ENCODE data around the gene EPHA10. TPM values are rescaled to one million over a fixed set of nuclear protein-coding genes. Genes with fewer than 3 reads are reported as not detected.

The EPHA10 gene
- total RNA-seq, 6 donors from 2014 or later: 0.76 to 1.7 (median 0.92) TPM; not detected in 2

DNA sequence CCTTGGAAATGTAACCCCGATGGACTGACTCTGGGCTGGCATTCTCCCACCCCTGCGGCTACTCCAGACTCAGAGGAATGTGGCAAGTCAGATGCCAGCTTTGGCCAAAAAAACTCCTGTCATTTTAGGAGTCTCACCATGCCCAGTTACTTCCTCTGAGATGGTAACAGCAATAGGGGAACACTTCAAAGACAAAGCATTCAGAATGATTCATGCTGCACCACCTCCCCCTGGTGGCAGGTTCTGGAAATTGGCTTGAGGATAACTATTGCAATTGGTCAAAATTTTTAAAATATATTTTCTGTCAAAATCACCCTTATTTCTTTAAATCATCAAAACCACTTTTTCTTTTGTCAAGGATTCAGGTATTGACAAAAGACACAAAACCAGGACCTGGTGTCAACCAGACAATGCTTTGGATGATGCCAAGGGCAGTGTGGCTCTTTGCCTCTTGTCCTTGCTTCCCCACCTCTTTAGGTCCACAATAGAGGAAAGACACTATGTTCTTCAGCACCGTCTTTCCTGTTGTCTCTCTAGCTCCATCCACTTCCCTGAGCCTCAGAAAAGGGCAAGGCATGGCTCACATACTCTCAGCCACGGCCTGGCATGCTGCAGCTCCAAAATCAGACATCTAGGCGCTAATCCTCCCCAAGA lies 82.5 kb downstream of the EPHA10 start:
- no peaks in the 10 kb centered on the region for H3K9me3 ChIP-seq
- no peak overlapping the region for H3K4me3 ChIP-seq
- WGBS, 2 donors: 68 to 73% methylated on average over 5 of the region's 5 CpGs
- DNase-seq (peak in 1 of 2 donors; percentile 47), ATAC-seq (ENCODE audit: low FRiP score in 2 of 2) (peak; percentile 81 to 86)
- TF ChIP-seq POLR2A (IDR thresholded peaks at IDR 0.05) (no peak), CTCF (IDR thresholded peaks at IDR 0.05) (peak; percentile 60 to 82 (median 78))
- H3K4me1 ChIP-seq: no peaks in the 10 kb centered on the region
- peaks cover 5 to 53% (median 36%) of the 10 kb centered on the region in 4 donors for H3K36me3 ChIP-seq
- no peak overlapping the region for H3K27ac ChIP-seq
- no peaks in the 10 kb centered on the region for H3K27me3 ChIP-seq

DNA sequence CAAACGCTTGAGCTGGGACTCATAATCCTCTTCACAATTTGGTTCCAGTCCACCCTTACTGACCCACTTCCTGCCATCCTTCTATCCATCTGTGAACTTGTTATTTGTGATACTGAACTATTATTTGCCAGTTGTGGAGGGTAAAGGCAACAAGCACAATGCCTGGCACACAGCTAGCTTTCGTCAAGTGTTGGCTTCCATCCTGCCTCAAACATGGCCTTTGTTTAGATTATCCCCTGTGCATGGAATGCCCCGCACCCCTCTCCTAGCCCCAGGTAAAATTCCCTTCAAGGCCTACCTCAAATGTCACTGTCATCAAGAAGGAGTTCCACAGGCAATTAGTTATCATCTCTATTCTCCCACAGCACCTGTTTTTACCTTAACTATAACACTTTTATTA lies 84.0 kb downstream of the EPHA10 start:
- ATAC-seq (ENCODE audit: low FRiP score in 2 of 2) (no peak), DNase-seq (no peak)
- no peak for TF ChIP-seq POLR2A (IDR thresholded peaks at IDR 0.05)
- TF ChIP-seq POLR2AphosphoS5 (IDR thresholded peaks at IDR 0.05): no peak
- TF ChIP-seq EP300 (IDR thresholded peaks at IDR 0.05): no peak
- TF ChIP-seq CTCF (IDR thresholded peaks at IDR 0.05): no peak
- Histone ChIP-seq H3K4me3 (no peak overlapping the region), H3K27me3 (no peaks in the 10 kb centered on the region), H3K4me1 (peaks cover 0 to 3% (median 0%) of the 10 kb centered on the region in 4 donors), H3K36me3 (peaks cover 2 to 37% (median 25%) of the 10 kb centered on the region in 4 donors), H3K9me3 (no peaks in the 10 kb centered on the region), H3K27ac (no peak overlapping the region)
- WGBS, 2 donors: 86 to 87% methylated on average over 3 of the region's 3 CpGs

DNA sequence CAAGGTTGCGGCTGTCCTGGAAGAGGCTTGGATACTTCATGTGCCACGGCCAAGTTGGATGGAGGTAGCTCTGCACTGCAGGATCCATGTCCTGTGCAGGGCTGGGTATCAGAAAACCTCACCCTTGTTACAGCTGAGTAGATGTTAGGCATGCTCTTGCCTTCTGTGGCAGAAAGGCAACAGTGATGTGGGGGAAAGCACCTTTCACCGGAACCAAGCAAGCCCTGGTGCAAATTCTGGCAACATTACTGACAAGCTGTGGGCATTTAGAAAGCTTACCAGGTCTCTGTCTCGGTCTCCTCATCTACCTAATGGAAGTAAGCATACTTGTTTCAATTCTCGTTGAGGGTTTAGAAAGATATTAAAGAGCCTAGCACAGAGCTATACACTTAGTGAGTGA lies 87.1 kb downstream of the EPHA10 start:
- no peak for TF ChIP-seq CTCF (IDR thresholded peaks at IDR 0.05)
- no peak for TF ChIP-seq EP300 (IDR thresholded peaks at IDR 0.05)
- TF ChIP-seq POLR2A (IDR thresholded peaks at IDR 0.05): no peak
- TF ChIP-seq POLR2AphosphoS5 (IDR thresholded peaks at IDR 0.05): no peak
- H3K27me3 ChIP-seq: no peaks in the 10 kb centered on the region
- H3K27ac ChIP-seq: no peak overlapping the region
- peaks cover 0 to 3% (median 0%) of the 10 kb centered on the region in 4 donors for H3K4me1 ChIP-seq
- no peak overlapping the region for H3K4me3 ChIP-seq
- H3K9me3 ChIP-seq: no peaks in the 10 kb centered on the region
- ATAC-seq (ENCODE audit: low FRiP score in 2 of 2) (no peak), DNase-seq (no peak)
- WGBS, 2 donors: 77 to 80% methylated on average over 3 to 5 of the region's 5 CpGs
- H3K36me3 ChIP-seq: peaks cover 0 to 6% (median 3%) of the 10 kb centered on the region in 4 donors

DNA sequence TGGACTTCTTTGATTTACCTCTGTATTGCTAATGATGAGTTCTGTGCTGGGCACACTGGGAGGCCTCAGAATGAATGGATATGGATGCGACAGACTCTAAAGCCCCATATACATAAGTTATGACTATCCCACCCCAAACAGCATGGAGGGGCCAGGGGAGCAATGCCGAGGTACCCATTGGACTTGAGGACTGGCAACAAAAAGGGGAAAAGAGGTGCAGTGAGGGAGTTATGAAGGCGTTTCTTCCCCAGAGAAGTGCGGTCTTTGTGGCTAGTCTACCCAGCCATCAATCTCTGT lies 87.8 kb downstream of the EPHA10 start:
- Histone ChIP-seq H3K36me3 (peaks cover 0 to 3% (median 0%) of the 10 kb centered on the region in 4 donors), H3K4me3 (no peak overlapping the region), H3K9me3 (no peaks in the 10 kb centered on the region), H3K27me3 (no peaks in the 10 kb centered on the region), H3K4me1 (peaks cover 0 to 3% (median 0%) of the 10 kb centered on the region in 4 donors), H3K27ac (no peak overlapping the region)
- TF ChIP-seq POLR2A (IDR thresholded peaks at IDR 0.05) (no peak), CTCF (IDR thresholded peaks at IDR 0.05) (no peak)
- DNase-seq (no peak), ATAC-seq (ENCODE audit: low FRiP score in 2 of 2) (no peak)
- WGBS, 2 donors: 67 to 69% methylated on average over 4 of the region's 4 CpGs
